ENCODE data around the gene PTMS.

- no peak for TF ChIP-seq CTCF (IDR thresholded peaks at IDR 0.05; ENCODE audit: low read depth, low read length)
- TF ChIP-seq EZH2phosphoT487 (IDR thresholded peaks at IDR 0.05; ENCODE audit: low read depth): no peak
Observed at GRCh38 chr12:6774499-6775062, 8.4 kb downstream of the PTMS start.
